ENCODE data around the gene C1orf35.

C1orf35 gene

DNA sequence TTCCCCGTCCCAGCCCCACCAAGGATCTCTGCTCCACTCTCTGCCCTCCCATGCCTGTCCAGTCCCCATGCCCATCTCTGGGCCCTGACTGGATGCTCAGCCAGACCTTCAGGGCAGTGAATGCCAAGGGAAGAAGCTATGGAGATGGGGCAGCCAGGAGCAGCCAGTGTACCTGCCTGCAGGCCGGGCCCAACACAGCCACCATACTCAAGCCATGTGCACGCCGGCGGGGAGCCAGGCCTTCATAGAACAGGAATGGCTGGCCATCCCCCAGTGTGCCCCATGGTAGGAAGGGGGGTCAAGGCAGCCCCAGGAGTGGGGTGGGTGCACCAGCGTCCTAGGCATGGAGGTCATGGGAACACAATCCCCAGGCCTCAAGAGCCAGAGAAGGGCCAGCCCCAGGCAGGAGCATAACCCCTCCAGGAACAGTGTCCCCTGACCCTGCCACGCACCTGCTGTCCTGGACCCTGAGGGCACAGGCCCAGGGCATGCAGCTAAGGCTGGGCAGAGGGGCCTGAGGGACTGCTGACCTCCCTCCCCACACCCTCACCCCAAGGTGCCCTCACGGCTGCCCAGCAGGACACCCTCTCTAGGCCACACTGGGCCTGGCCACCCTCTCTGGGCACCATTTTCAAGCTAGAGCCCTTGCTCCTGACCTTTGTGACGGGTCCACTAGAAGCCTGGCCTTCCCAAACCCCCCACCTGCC is 40.9 kb downstream of the C1orf35 start:
- DNase-seq: no peak

DNA sequence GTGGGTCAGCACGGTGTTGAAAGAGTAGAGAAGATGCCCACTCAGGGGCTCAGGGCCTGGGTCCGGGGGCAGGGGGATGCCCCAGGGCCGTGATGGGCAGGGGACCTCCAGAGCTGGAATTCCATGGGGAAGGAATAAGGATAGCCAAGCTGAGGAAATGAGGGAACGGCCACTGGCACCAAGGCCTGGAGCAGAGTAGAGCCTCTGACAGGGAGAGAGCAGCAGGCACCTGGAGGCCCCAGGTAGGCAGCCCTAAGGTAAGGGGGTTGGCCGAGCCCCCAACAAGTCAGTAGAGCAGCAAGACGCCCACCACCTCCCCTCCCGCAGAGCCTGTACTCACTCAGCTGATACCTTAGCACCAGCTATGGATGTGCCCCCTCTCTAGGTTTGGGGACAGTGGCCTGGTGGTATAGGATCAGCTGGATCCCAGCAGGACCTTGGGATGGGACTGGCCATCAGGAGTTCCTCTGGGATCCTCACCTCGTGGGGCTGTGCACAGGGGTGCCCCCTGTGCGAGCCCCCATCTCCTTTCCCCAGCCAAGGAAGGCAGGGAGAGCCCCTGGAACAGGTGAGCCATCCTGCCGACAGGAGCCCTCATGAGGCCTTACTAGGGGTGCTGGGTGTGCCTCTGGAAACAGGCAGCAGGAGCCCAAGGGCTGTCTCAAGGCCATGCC is 41.6 kb downstream of the C1orf35 start:
- no peak for DNase-seq

DNA sequence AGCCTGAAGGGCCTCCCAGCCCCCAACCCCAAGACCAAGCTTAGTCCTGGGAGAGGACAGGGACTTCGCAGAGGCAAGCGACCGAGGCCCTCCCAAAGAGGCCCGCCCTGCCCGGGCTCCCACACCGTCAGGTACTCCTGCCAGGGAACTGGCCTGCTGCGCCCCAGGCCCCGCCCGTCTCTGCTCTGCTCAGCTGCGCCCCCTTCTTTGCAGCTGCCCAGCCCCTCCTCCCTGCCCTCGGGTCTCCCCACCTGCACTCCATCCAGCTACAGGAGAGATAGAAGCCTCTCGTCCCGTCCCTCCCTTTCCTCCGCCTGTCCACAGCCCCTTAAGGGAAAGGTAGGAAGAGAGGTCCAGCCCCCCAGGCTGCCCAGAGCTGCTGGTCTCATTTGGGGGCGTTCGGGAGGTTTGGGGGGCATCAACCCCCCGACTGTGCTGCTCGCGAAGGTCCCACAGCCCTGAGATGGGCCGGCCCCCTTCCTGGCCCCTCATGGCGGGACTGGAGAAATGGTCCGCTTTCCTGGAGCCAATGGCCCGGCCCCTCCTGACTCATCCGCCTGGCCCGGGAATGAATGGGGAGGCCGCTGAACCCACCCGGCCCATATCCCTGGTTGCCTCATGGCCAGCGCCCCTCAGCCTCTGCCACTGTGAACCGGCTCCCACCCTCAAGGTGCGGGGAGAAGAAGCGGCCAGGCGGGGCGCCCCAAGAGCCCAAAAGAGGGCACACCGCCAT is 42.5 kb downstream of the C1orf35 start:
- DNase-seq: no peak

DNA sequence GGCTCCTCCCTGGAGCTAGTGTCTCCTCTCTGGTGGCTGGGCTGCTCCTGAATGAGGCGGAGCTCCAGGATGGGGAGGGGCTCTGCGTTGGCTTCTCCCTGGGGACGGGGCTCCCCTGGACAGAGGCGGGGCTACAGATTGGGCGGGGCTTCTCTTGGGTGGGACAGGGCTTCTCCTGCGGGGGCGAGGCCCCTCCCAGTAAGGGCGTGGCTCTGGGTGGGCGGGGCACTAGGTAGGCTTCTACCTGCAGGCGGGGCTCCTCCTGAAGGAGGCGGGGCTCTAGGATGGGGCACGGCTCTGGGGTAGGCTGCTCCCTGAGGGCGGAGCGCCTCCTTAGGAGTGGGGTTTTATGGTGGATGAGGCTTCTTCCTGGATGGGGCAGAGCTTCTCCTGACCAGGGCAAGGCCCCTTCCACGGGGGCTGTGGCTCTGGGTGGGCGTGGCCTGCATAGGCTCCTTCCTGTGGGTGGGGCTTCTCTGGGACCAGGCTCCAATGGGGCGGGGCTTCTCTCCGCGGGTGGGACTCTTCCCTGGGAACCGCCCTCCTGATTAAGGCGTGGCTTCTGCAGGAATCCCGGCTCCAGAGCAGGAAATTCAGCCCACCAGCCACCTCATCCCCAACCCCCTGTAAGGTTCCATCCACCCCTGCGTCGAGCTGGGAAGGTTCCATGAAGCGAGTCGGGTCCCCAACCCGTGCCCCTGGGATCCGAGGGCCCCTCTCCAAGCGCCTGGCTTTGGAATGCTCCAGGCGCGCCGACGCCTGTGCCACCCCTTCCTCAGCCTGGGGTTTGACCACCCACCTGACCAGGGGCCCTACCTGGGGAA is 43.3 kb downstream of the C1orf35 start:
- DNase-seq: no peak

DNA sequence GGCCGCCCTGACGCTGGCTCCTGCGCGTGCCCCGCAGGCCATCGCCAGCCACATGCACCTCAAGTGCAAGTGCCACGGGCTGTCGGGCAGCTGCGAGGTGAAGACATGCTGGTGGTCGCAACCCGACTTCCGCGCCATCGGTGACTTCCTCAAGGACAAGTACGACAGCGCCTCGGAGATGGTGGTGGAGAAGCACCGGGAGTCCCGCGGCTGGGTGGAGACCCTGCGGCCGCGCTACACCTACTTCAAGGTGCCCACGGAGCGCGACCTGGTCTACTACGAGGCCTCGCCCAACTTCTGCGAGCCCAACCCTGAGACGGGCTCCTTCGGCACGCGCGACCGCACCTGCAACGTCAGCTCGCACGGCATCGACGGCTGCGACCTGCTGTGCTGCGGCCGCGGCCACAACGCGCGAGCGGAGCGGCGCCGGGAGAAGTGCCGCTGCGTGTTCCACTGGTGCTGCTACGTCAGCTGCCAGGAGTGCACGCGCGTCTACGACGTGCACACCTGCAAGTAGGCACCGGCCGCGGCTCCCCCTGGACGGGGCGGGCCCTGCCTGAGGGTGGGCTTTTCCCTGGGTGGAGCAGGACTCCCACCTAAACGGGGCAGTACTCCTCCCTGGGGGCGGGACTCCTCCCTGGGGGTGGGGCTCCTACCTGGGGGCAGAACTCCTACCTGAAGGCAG is 44.0 kb downstream of the C1orf35 start:
- no peak for DNase-seq

- no peak for DNase-seq
These were observed 44.8 kb downstream of the C1orf35 start for GRCh38 chr1:228058172-228058948.

Data from T1000 (cell line).